Endodermal cell (in vitro differentiated cells): ENCODE data around the gene KCNJ12. TPM values are rescaled to one million over a fixed set of nuclear protein-coding genes. Genes with fewer than 3 reads are reported as not detected.

Source experiments
- DNase-seq: peaks from one replicate; pipeline ENCODE4 v3.0.0-alpha.2; 2017
- H3K27ac ChIP-seq: 2 replicates; pipeline ENCODE4 v1.5.1; 2013; ENCODE audit warnings: mild to moderate bottlenecking, low read depth, low read length, moderate library complexity
- H3K27me3 ChIP-seq: 2 replicates; pipeline ENCODE4 v1.6.1; 2013; ENCODE audit warnings: mild to moderate bottlenecking, low read length, moderate library complexity; ENCODE audit not compliant: insufficient read depth, control insufficient read depth, poor library complexity, severe bottlenecking
- H3K36me3 ChIP-seq: 2 replicates; pipeline ENCODE4 v1.7.0; 2013; ENCODE audit warnings: mild to moderate bottlenecking, low read length, moderate library complexity; ENCODE audit not compliant: control insufficient read depth, insufficient read depth
- H3K4me1 ChIP-seq: one replicate; pipeline ENCODE4 v1.7.0; 2013; ENCODE audit warnings: low read length; ENCODE audit not compliant: control insufficient read depth, insufficient read depth
- H3K4me3 ChIP-seq: 2 replicates; pipeline ENCODE4 v1.5.1; 2013; ENCODE audit warnings: mild to moderate bottlenecking, low read length, moderate library complexity
- H3K9ac ChIP-seq: 2 replicates; pipeline ENCODE4 v1.6.1; 2013; ENCODE audit warnings: mild to moderate bottlenecking, low read length, moderate library complexity; ENCODE audit not compliant: poor library complexity, severe bottlenecking; ENCODE audit errors: extremely low read depth
- H3K9me3 ChIP-seq: 2 replicates; pipeline ENCODE4 v1.6.1; 2013; ENCODE audit warnings: mild to moderate bottlenecking, low read length, moderate library complexity; ENCODE audit not compliant: control insufficient read depth
- H3K27ac Mint-ChIP-seq: 2 replicates; pipeline ENCODE4 v1.8.0; 2020; ENCODE audit warnings: mixed read lengths
- H3K27me3 Mint-ChIP-seq: 2 replicates; pipeline ENCODE4 v1.8.0; 2021; ENCODE audit warnings: mild to moderate bottlenecking, mixed read lengths; ENCODE audit not compliant: insufficient read depth
- H3K36me3 Mint-ChIP-seq: 2 replicates; pipeline ENCODE4 v1.8.0; 2020; ENCODE audit warnings: low read depth, mixed read lengths
- H3K4me1 Mint-ChIP-seq: 2 replicates; pipeline ENCODE4 v1.8.0; 2020; ENCODE audit warnings: mixed read lengths
- H3K4me3 Mint-ChIP-seq: 2 replicates; pipeline ENCODE4 v1.8.0; 2020; ENCODE audit warnings: mild to moderate bottlenecking, moderate library complexity, mixed read lengths
- H3K9me3 Mint-ChIP-seq: 2 replicates; pipeline ENCODE4 v1.8.0; 2020; ENCODE audit warnings: mild to moderate bottlenecking, mixed read lengths
- WGBS, 2 experiments: methylation state at CpG; one replicate each; pipeline versions ENCODE4 v1.1.5 to v1.1.7; 2013; ENCODE audit warnings: missing lambda C conversion rate in 2 of 2, mixed read lengths in 1 of 2; ENCODE audit not compliant: insufficient coverage in 1 of 2, insufficient read length in 1 of 2; 5-methylcytosine and 5-hydroxymethylcytosine counted together
- total RNA-seq, 2 donors: library from RNA; stranded (reverse); fragmentation: NEBNext Ultra II Directional in 1 of 2; extraction: Animal tissue kit (Norgen Biotek cat#: 25700) in 1 of 2; gene quantifications; 2 replicates in 1 of 2; 3 replicates in 1 of 2; pipeline ENCODE4 v1.2.1, GENCODE V29; 2021
- TF ChIP-seq, protein P1 (sequence below): fragments of 200-600 bp; sonication (generic); conservative IDR thresholded peaks from 2 replicates; pipeline ENCODE4 v1.5.0; 2021; ENCODE audit warnings: antibody characterized with exemption, mild to moderate bottlenecking

Gene KCNJ12
- total RNA-seq, 2 donors from 2014 or later: 2.3 to 2.6 TPM

DNA sequence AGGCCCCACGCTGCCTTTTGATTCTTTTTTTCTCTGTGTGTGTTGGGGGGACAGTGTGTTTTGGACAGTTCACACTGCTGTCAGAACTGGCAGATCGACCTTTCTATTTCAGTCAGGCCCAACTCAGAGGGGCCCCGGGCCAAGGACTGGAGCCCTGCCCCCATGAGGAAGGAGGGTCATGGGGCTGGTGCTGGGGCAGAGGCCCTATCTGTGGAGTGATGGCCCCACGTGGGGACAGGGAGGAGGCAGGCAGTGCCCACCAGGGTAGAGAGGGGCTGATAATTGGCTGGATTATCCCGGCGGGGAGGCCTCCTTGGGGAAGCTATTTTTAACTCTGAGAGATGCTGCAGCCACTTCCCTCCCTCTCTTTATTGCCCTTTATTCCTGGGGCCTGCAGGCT is 5.7 kb upstream of the KCNJ12 start:
- H3K36me3 Mint-ChIP-seq: no peaks in the 10 kb centered on the region
- no peak overlapping the region for H3K4me3 Mint-ChIP-seq
- H3K27me3 Mint-ChIP-seq: peaks cover 34% of the 10 kb centered on the region
- Histone ChIP-seq H3K9me3 (no peaks in the 10 kb centered on the region), H3K4me3 (no peak overlapping the region), H3K27me3 (no peaks in the 10 kb centered on the region), H3K36me3 (no peaks in the 10 kb centered on the region), H3K4me1 (peaks cover 8% of the 10 kb centered on the region), H3K27ac (no peak overlapping the region), H3K9ac (no peak overlapping the region)
- no peaks in the 10 kb centered on the region for H3K9me3 Mint-ChIP-seq
- H3K4me1 Mint-ChIP-seq: peaks cover 26% of the 10 kb centered on the region
- no peak overlapping the region for H3K27ac Mint-ChIP-seq
- DNase-seq: peak; percentile 89
- TF ChIP-seq, protein P1, sequence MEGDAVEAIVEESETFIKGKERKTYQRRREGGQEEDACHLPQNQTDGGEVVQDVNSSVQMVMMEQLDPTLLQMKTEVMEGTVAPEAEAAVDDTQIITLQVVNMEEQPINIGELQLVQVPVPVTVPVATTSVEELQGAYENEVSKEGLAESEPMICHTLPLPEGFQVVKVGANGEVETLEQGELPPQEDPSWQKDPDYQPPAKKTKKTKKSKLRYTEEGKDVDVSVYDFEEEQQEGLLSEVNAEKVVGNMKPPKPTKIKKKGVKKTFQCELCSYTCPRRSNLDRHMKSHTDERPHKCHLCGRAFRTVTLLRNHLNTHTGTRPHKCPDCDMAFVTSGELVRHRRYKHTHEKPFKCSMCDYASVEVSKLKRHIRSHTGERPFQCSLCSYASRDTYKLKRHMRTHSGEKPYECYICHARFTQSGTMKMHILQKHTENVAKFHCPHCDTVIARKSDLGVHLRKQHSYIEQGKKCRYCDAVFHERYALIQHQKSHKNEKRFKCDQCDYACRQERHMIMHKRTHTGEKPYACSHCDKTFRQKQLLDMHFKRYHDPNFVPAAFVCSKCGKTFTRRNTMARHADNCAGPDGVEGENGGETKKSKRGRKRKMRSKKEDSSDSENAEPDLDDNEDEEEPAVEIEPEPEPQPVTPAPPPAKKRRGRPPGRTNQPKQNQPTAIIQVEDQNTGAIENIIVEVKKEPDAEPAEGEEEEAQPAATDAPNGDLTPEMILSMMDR: no peak
- WGBS, 2 experiments: 6 to 25% methylated on average over 3 to 6 of the region's 6 CpGs

DNA sequence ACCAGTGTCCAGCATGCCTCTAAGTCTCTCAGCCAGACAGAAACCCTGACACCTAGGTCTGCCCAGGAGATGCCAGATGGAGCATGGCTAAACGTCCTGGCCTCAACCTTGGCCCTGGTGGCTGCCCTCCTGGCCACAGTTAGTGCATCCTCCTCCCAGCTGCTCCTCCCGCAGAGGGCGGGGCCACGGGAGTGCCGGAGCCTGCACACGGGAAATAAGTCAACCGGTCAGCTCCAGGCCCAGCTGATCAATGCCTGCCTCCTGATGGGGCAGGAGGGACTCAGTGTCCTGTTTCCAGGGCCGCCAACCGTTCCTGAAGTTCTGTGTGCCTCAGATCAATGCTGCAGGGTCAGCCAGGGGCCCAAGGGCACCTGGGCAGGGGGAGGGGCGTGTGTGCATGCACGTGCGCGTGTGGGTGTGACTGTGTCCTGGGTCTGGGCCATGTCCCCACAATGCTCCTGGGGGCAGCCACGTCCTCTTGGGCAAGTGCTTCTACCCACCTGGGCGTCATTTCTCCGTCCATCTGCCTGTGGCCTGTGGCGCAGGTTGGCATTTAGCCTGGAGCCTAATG is 4.6 kb upstream of the KCNJ12 start:
- 91 to 94% methylated on average over 9 to 17 of the region's 17 CpGs for WGBS, 2 experiments
- Histone ChIP-seq H3K4me3 (no peak overlapping the region), H3K36me3 (no peaks in the 10 kb centered on the region), H3K27ac (no peak overlapping the region), H3K4me1 (peaks cover 8% of the 10 kb centered on the region), H3K9me3 (no peaks in the 10 kb centered on the region), H3K27me3 (peaks cover 2% of the 10 kb centered on the region), H3K9ac (no peak overlapping the region)
- TF ChIP-seq, protein P1: no peak
- H3K9me3 Mint-ChIP-seq: no peaks in the 10 kb centered on the region
- H3K4me1 Mint-ChIP-seq: peaks cover 32% of the 10 kb centered on the region
- no peak overlapping the region for H3K4me3 Mint-ChIP-seq
- DNase-seq: no peak
- H3K27me3 Mint-ChIP-seq: peaks cover 39% of the 10 kb centered on the region
- H3K27ac Mint-ChIP-seq: no peak overlapping the region
- H3K36me3 Mint-ChIP-seq: no peaks in the 10 kb centered on the region

DNA sequence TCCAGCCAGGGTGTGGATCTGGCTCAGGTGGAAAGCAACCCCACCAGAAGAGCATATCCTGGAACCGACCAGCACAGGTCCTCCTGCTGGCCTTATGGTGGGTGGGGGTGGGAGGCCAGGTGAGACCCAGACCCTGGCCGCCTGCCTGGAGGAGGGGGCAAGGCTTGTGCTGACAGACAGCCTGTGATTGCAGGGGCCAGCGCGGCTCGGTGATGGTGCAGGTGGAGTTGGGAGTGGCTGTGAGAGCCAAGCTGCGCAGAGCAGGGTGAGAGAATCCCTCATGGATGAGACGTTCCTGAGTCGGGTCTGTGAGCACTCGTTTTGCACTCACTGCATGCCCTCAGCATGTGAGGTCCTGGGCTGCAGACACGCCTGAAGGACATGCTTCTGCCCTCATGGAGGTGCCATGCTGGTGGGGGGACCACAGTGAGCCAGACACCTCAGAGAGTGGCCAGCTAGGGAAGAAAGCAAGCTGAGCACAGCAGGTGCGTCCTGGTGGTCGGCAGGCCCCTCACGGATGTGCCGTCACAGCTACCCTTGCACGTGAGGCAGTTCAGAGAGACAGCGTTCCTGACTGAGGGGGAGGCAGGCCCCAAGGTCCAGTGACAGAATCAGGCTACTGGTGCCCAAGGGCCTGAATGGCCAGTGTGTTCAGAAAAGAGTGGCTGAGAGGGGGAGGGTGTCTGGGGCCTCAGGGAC is 3.8 kb upstream of the KCNJ12 start:
- Mint-ChIP-seq H3K4me1 (peaks cover 32% of the 10 kb centered on the region), H3K9me3 (no peaks in the 10 kb centered on the region), H3K27ac (no peak overlapping the region), H3K36me3 (no peaks in the 10 kb centered on the region), H3K4me3 (no peak overlapping the region), H3K27me3 (peaks cover 43% of the 10 kb centered on the region)
- Histone ChIP-seq H3K27ac (no peak overlapping the region), H3K9ac (no peak overlapping the region), H3K27me3 (peaks cover 10% of the 10 kb centered on the region), H3K4me3 (no peak overlapping the region), H3K36me3 (no peaks in the 10 kb centered on the region), H3K9me3 (no peaks in the 10 kb centered on the region), H3K4me1 (peaks cover 8% of the 10 kb centered on the region)
- no peak for DNase-seq
- TF ChIP-seq, protein P1: no peak
- WGBS, 2 experiments: 88 to 93% methylated on average over 8 to 16 of the region's 16 CpGs
